IMR-90 (cell line): ENCODE measurements around the gene ZNF217. TPM values are rescaled to one million over a fixed set of nuclear protein-coding genes. Genes with fewer than 3 reads are reported as not detected.

Source experiments
- ATAC-seq: fragments of 200-7000 bp; cut with Tn5 transposase; 2 replicates; pipeline ENCODE4 v1.9.1; 2020; ENCODE audit warnings: low read depth, mild to moderate bottlenecking, moderate library complexity
- BruUV-seq: library from RNA; stranded (reverse); fragments of 400-500 nt; replicated peaks from 2 replicates; lab custom pipeline; 2021; lab: Mats Ljungman, UMichigan
- CTCF ChIA-PET: fragments of 300-600 bp; formaldehyde crosslinking; extraction: SDS; loops from one replicate; lab custom pipeline; 2021; ENCODE audit warnings: antibody characterized with exemption; lab: Yijun Ruan, JAX
- POLR2A ChIA-PET: fragments of 300-600 bp; sonication (Branson Sonifier 250); formaldehyde crosslinking; loops from one replicate; lab custom pipeline; 2022; ENCODE audit warnings: antibody characterized with exemption; ENCODE audit not compliant: unreplicated experiment; lab: Charles Lee
- DNase-seq: peaks from one replicate; pipeline ENCODE4 v3.0.0; 2013
- H2AFZ ChIP-seq: replicated peaks from 2 replicates; pipeline ENCODE3; 2013; ENCODE audit warnings: low read length, mild to moderate bottlenecking; ENCODE audit not compliant: poor library complexity
- H2AK5ac ChIP-seq: 2 replicates; pipeline ENCODE4 v1.6.1; 2013; ENCODE audit warnings: low read depth, low read length, inconsistent platforms
- H2AK9ac ChIP-seq: replicated peaks from 2 replicates; pipeline ENCODE3; 2013; ENCODE audit warnings: mild to moderate bottlenecking, low read depth, low read length, moderate library complexity; ENCODE audit not compliant: poor library complexity
- H2BK120ac ChIP-seq: 2 replicates; pipeline ENCODE4 v1.6.1; 2013; ENCODE audit warnings: low read depth, low read length, inconsistent platforms
- H2BK15ac ChIP-seq: 3 replicates; pipeline ENCODE4 v1.6.1; 2013; ENCODE audit warnings: low read depth, low read length, inconsistent platforms
- H2BK20ac ChIP-seq: 2 replicates; pipeline ENCODE4 v1.6.1; 2013; ENCODE audit warnings: low read depth, mild to moderate bottlenecking, inconsistent platforms, low read length, moderate library complexity
- H2BK5ac ChIP-seq: 2 replicates; pipeline ENCODE4 v1.6.1; 2013; ENCODE audit warnings: mild to moderate bottlenecking, low read depth, low read length, inconsistent platforms; ENCODE audit not compliant: poor library complexity, severe bottlenecking
- H3K14ac ChIP-seq: replicated peaks from 2 replicates; pipeline ENCODE4 v1.6.1; 2013; ENCODE audit warnings: low read depth, low read length, inconsistent platforms
- H3K18ac ChIP-seq: 2 replicates; pipeline ENCODE4 v1.6.1; 2013; ENCODE audit warnings: low read depth, low read length, control low read depth
- H3K23ac ChIP-seq: 2 replicates; pipeline ENCODE4 v1.6.1; 2013; ENCODE audit warnings: low read depth, low read length, inconsistent platforms
- H3K27ac ChIP-seq: 2 replicates; pipeline ENCODE4 v1.5.1; 2013; ENCODE audit warnings: mild to moderate bottlenecking, control low read depth, low read length; ENCODE audit not compliant: insufficient read depth
- H3K27me3 ChIP-seq: 2 replicates; pipeline ENCODE4 v1.6.1; 2013; ENCODE audit warnings: low read length; ENCODE audit not compliant: control insufficient read depth, insufficient read depth
- H3K36me3 ChIP-seq: 2 replicates; pipeline ENCODE4 v1.6.1; 2013; ENCODE audit warnings: low read length, mixed read lengths; ENCODE audit not compliant: control insufficient read depth, insufficient read depth
- H3K4ac ChIP-seq: 2 replicates; pipeline ENCODE4 v1.6.1; 2013; ENCODE audit warnings: low read depth, low read length, inconsistent platforms
- H3K4me1 ChIP-seq: 2 replicates; pipeline ENCODE4 v1.6.1; 2013; ENCODE audit warnings: low read length, mixed read lengths; ENCODE audit not compliant: control insufficient read depth, insufficient read depth
- H3K4me2 ChIP-seq: 2 replicates; pipeline ENCODE4 v1.6.1; 2013; ENCODE audit warnings: low read depth, mild to moderate bottlenecking, control low read depth, low read length, moderate library complexity
- H3K4me3 ChIP-seq: 2 replicates; pipeline ENCODE4 v1.5.1; 2013; ENCODE audit warnings: low read depth, mild to moderate bottlenecking, control low read depth, low read length, moderate library complexity; ENCODE audit not compliant: insufficient read depth
- H3K56ac ChIP-seq: 2 replicates; pipeline ENCODE4 v1.6.1; 2013; ENCODE audit warnings: low read length, inconsistent platforms; ENCODE audit not compliant: insufficient read depth; ENCODE audit errors: extremely low read depth
- H3K79me1 ChIP-seq, 2 experiments: 2 replicates each; pipeline ENCODE4 v1.6.1; 2013; ENCODE audit warnings: low read length in 2 of 2, inconsistent platforms in 1 of 2, low read depth in 1 of 2
- H3K9ac ChIP-seq: 2 replicates; pipeline ENCODE4 v1.6.1; 2013; ENCODE audit warnings: low read depth, low read length, control low read depth
- H3K9me1 ChIP-seq: 2 replicates; pipeline ENCODE4 v1.6.1; 2013; ENCODE audit warnings: low read length, inconsistent platforms; ENCODE audit not compliant: insufficient read depth
- H3K9me3 ChIP-seq: 2 replicates; pipeline ENCODE4 v1.6.1; 2013; ENCODE audit warnings: low read length; ENCODE audit not compliant: control insufficient read depth, insufficient read depth
- H4K20me1 ChIP-seq: 2 replicates; pipeline ENCODE4 v1.6.1; 2013; ENCODE audit warnings: low read length, inconsistent platforms; ENCODE audit not compliant: insufficient read depth
- H4K5ac ChIP-seq: 2 replicates; pipeline ENCODE4 v1.6.1; 2013; ENCODE audit warnings: mild to moderate bottlenecking, low read depth, low read length, control low read depth
- H4K8ac ChIP-seq, 2 experiments: 2 replicates each; pipeline ENCODE4 v1.6.1; 2013; ENCODE audit warnings: low read depth in 2 of 2, low read length in 2 of 2, control low read depth in 1 of 2, inconsistent platforms in 1 of 2
- H4K91ac ChIP-seq: 2 replicates; pipeline ENCODE4 v1.6.1; 2013; ENCODE audit warnings: low read depth, low read length, inconsistent platforms; ENCODE audit not compliant: insufficient read depth
- CEBPB ChIP-seq: IDR thresholded peaks from 2 replicates; pipeline ENCODE4 v1.6.1; 2012; ENCODE audit warnings: low read depth, low read length, improper control_type of control experiment
- CHD1 ChIP-seq: IDR thresholded peaks from 2 replicates; pipeline ENCODE4 v1.6.1; 2012; ENCODE audit warnings: low read depth, low read length, improper control_type of control experiment
- FOS ChIP-seq: fragments of 150-350 bp; IDR thresholded peaks from 2 replicates; pipeline ENCODE4 v1.6.1; 2016; ENCODE audit warnings: low read depth, low read length
- MAZ ChIP-seq: IDR thresholded peaks from 2 replicates; pipeline ENCODE4 v1.6.1; 2012; ENCODE audit warnings: low read depth, mild to moderate bottlenecking, low read length, improper control_type of control experiment, moderate library complexity, borderline replicate concordance
- MXI1 ChIP-seq: IDR thresholded peaks from 2 replicates; pipeline ENCODE4 v1.6.1; 2012; ENCODE audit warnings: low read depth, mild to moderate bottlenecking, low read length, moderate library complexity, borderline replicate concordance
- NFE2L2 ChIP-seq: fragments of 150-350 bp; IDR thresholded peaks from 2 replicates; pipeline ENCODE4 v1.6.1; 2016; ENCODE audit warnings: low read depth, mild to moderate bottlenecking, low read length
- POLR2A ChIP-seq: IDR thresholded peaks from 2 replicates; pipeline ENCODE4 v1.6.1; 2012; ENCODE audit warnings: mild to moderate bottlenecking, low read depth, low read length
- RAD21 ChIP-seq: IDR thresholded peaks from 2 replicates; pipeline ENCODE4 v1.6.1; 2012; ENCODE audit warnings: low read length, improper control_type of control experiment
- RCOR1 ChIP-seq: IDR thresholded peaks from 2 replicates; pipeline ENCODE4 v1.6.1; 2012; ENCODE audit warnings: mild to moderate bottlenecking, low read length, improper control_type of control experiment; ENCODE audit not compliant: insufficient replicate concordance
- RFX5 ChIP-seq: IDR thresholded peaks from 2 replicates; pipeline ENCODE4 v1.8.0; 2012; ENCODE audit warnings: low read depth, mild to moderate bottlenecking, low read length, moderate library complexity
- SMC3 ChIP-seq: fragments of 150-350 bp; IDR thresholded peaks from 2 replicates; pipeline ENCODE4 v1.6.1; 2016; ENCODE audit warnings: low read depth, mild to moderate bottlenecking, antibody characterized with exemption, low read length, moderate library complexity
- WGBS, 2 experiments: methylation state at CpG; one replicate each; pipeline versions ENCODE4 v1.1.5 to v1.1.7; 2013; ENCODE audit warnings: missing lambda C conversion rate in 2 of 2; ENCODE audit not compliant: insufficient read length in 1 of 2; ENCODE audit errors: extremely low coverage in 2 of 2; 5-methylcytosine and 5-hydroxymethylcytosine counted together
- dilution Hi-C: fragments of 300-500 bp; cut with HindIII; formaldehyde crosslinking; loops from one replicate; pipeline ENCODE4 v1.14.3; 2018; ENCODE audit warnings: low sequenced_read_pairs; ENCODE audit not compliant: unreplicated experiment
- in situ Hi-C: fragments of 300-500 bp; cut with MboI; formaldehyde crosslinking; loops from 3 replicates; pipeline ENCODE4 v1.14.3; 2019; ENCODE audit warnings: low sequenced_read_pairs, inconsistent platforms, mixed read lengths
- intact Hi-C: fragments of 100-400 bp; cut with micrococcal nuclease; formaldehyde crosslinking; loops from 2 replicates; pipeline ENCODE4 v1.10.0; 2022
- polyA plus RNA-seq, 3 experiments: library from polyadenylated mRNA; depleted of rRNA; stranded (reverse); fragments of >200 nt; gene quantifications; 2 replicates each; pipeline ENCODE4 v1.2.3, GENCODE V29; 2012; ENCODE audit warnings: low replicate concordance in 1 of 3
- total RNA-seq: library from RNA; depleted of rRNA; stranded (reverse); fragments of >200 nt; gene quantifications from 2 replicates; pipeline ENCODE4 v1.2.3, GENCODE V29; 2012
- TF ChIP-seq, protein P1 (sequence below): fragments of 150-350 bp; IDR thresholded peaks from 2 replicates; pipeline ENCODE4 v1.6.1; 2016; ENCODE audit warnings: low read depth, mild to moderate bottlenecking, low read length, moderate library complexity, borderline replicate concordance
- TF ChIP-seq, protein P2 (sequence below): fragments of 150-350 bp; IDR thresholded peaks from 2 replicates; pipeline ENCODE4 v1.6.1; 2017; ENCODE audit warnings: mild to moderate bottlenecking, antibody characterized with exemption, low read length, low read depth
- TF ChIP-seq, protein P3 (sequence below): conservative IDR thresholded peaks from 2 replicates; pipeline ENCODE4 v1.5.1; 2012; ENCODE audit warnings: mild to moderate bottlenecking, low read depth, low read length, improper control_type of control experiment

The ZNF217 gene
- total and polyA plus RNA-seq, 2 of the 4 experiments (the other 2 are of a cell fraction), result 9.1 to 27.8 TPM

DNA sequence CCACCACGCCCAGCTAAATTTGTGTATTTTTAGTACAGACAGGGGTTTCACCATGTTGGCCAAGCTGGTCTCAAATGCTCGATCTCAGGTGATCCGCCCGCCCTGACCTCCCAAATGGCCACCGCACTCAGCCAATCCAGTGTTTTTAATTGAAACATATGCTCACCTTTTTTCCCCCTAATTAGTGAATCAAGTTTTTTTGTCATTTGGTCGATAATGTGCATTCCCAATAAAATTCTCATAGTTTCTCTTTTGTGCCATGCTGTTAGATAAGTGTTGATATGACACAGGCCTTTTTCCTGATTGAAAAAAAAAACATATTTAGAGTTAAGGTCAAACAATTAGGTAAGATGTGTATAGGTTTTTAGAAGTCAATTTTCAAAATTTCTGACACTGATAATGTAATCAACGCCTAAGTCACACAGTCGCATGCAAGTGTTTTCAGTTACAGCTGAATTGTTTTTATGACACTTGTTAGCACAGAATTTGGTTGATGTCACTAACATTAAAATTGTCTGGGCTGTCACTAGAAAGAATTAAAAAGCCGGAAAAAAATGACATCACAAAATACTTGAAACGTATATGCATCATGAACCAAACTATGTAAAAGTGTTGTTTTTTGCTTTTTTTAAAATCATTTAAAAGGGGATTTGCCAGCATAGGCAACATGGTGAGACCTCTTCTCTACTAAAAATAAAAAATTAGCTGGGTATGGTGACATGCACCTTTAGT, 21.9 kb downstream of the ZNF217 start:
- H2BK120ac ChIP-seq, result no peak overlapping the region
- no peak overlapping the region for H2AFZ ChIP-seq
- H4K5ac ChIP-seq, result no peak overlapping the region
- H3K9me3 ChIP-seq, result no peaks in the 10 kb centered on the region
- peaks cover 60% of the 10 kb centered on the region for H4K20me1 ChIP-seq
- no peaks in the 10 kb centered on the region for H3K27me3 ChIP-seq
- no peaks in the 10 kb centered on the region for H3K9me1 ChIP-seq
- no TSS peak for BruUV-seq
- no peak for ATAC-seq
- H4K8ac ChIP-seq, result no peak overlapping the region
- H3K18ac ChIP-seq, result no peak overlapping the region
- no peak overlapping the region for H2BK5ac ChIP-seq
- TF ChIP-seq, protein P1, sequence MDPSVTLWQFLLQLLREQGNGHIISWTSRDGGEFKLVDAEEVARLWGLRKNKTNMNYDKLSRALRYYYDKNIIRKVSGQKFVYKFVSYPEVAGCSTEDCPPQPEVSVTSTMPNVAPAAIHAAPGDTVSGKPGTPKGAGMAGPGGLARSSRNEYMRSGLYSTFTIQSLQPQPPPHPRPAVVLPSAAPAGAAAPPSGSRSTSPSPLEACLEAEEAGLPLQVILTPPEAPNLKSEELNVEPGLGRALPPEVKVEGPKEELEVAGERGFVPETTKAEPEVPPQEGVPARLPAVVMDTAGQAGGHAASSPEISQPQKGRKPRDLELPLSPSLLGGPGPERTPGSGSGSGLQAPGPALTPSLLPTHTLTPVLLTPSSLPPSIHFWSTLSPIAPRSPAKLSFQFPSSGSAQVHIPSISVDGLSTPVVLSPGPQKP, result no peak
- TF ChIP-seq FOS (no peak), RCOR1 (no peak), NFE2L2 (no peak), CEBPB (no peak), RAD21 (no peak), MXI1 (no peak), RFX5 (no peak), POLR2A (no peak), CHD1 (no peak), SMC3 (no peak), MAZ (no peak)
- TF ChIP-seq, protein P2, sequence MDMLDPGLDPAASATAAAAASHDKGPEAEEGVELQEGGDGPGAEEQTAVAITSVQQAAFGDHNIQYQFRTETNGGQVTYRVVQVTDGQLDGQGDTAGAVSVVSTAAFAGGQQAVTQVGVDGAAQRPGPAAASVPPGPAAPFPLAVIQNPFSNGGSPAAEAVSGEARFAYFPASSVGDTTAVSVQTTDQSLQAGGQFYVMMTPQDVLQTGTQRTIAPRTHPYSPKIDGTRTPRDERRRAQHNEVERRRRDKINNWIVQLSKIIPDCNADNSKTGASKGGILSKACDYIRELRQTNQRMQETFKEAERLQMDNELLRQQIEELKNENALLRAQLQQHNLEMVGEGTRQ, result no peak
- TF ChIP-seq, protein P3, sequence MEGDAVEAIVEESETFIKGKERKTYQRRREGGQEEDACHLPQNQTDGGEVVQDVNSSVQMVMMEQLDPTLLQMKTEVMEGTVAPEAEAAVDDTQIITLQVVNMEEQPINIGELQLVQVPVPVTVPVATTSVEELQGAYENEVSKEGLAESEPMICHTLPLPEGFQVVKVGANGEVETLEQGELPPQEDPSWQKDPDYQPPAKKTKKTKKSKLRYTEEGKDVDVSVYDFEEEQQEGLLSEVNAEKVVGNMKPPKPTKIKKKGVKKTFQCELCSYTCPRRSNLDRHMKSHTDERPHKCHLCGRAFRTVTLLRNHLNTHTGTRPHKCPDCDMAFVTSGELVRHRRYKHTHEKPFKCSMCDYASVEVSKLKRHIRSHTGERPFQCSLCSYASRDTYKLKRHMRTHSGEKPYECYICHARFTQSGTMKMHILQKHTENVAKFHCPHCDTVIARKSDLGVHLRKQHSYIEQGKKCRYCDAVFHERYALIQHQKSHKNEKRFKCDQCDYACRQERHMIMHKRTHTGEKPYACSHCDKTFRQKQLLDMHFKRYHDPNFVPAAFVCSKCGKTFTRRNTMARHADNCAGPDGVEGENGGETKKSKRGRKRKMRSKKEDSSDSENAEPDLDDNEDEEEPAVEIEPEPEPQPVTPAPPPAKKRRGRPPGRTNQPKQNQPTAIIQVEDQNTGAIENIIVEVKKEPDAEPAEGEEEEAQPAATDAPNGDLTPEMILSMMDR, result no peak
- dilution Hi-C loops (no loop called here), in situ Hi-C loops (loop anchor here (10.0 kb wide), 1 partner anchor 633 kb away; the partner anchor contains the start of gene PFDN4), intact Hi-C loops (loop anchor here (10.0 kb wide), 1 partner anchor 493 kb away; no protein-coding TSS in a partner anchor)
- peaks cover 65% of the 10 kb centered on the region for H3K36me3 ChIP-seq
- H3K27ac ChIP-seq, result no peak overlapping the region
- no peak overlapping the region for H3K4me3 ChIP-seq
- peaks cover 2% of the 10 kb centered on the region; the same call in 1 of the 2 replicates for H3K4me1 ChIP-seq
- no peak for DNase-seq
- CTCF ChIA-PET, result no interaction called here
- H2AK5ac ChIP-seq, result no peak overlapping the region
- no peak overlapping the region for H2BK20ac ChIP-seq
- no peak overlapping the region for H3K56ac ChIP-seq
- WGBS, 2 experiments, result 100% methylated on average over 1 of the region's 10 CpGs; no CpG with 5 or more reads in 1 of the 2 experiments
- H3K4ac ChIP-seq, result no peak overlapping the region
- H2AK9ac ChIP-seq, result no peak overlapping the region
- no peak overlapping the region for H2BK15ac ChIP-seq
- H3K79me1 ChIP-seq, result peaks cover 22 to 52% of the 10 kb centered on the region in 2 experiments
- no peak overlapping the region for H3K23ac ChIP-seq
- H3K9ac ChIP-seq, result no peak overlapping the region
- H3K14ac ChIP-seq, result no peak overlapping the region
- H4K91ac ChIP-seq, result no peak overlapping the region
- POLR2A ChIA-PET, result no interaction called here
- H3K4me2 ChIP-seq, result no peak overlapping the region
